Measurements from ENCODE around the gene TMEM238.

Gene TMEM238

DNA sequence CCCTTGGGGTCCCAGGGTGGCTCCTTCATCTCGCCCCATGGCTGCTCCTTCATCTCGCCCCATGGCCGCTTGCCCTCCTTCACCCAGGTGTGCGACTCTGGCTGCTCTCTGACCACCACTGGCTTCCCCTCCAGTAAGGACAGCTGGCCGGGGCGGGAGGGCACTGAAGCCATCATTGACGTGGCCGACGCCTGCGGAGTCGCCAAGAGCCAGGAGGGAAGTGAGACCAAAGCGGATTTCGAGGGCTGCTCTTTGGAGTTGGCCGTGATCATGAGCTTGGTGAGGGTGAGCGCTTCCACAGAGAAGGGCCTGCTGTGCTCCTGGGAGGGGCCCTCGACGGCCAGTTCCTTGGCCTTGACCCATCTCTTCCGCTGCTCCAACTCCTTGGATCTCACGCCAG is 25.6 kb downstream of the TMEM238 start:
- DNase-seq (ENCODE audit: low read depth): no peak

- no peak for DNase-seq (ENCODE audit: low read depth)
Measured at GRCh38 chr19:55355213-55355821, 28.8 kb downstream of the TMEM238 start.

DNA sequence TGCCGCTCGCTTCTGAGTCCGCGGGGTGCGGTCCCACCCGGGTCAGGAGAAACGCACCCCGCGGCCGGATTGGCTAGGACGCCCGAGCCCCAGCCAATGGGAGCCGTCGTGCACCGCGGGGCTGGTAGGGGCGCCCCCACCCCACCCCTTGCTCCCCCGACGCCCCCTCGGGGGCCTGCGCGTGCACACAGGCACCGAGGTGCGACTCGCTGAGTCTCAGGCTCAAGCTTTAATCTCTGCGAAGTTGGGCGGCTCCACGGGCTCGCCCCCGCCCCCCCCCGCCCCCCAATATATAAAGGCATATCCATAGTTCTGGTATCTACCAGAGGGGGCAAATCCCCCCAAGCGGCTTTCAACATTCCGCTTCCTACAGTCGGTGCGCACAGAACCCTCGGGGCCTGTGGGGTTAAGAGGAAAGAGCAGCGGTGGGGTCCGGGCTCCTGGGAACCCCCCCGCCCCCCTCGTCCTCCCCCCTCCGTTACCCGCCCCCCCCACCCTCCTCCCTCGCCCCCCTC is 29.3 kb downstream of the TMEM238 start, which contains the start of gene COX6B2:
TSS of gene COX6B2 (minus strand) at position 22 of the 515 bp plus-strand sequence. CDS start 198 bp downstream, outside the sequence.
- DNase-seq (ENCODE audit: low read depth): no peak

DNA sequence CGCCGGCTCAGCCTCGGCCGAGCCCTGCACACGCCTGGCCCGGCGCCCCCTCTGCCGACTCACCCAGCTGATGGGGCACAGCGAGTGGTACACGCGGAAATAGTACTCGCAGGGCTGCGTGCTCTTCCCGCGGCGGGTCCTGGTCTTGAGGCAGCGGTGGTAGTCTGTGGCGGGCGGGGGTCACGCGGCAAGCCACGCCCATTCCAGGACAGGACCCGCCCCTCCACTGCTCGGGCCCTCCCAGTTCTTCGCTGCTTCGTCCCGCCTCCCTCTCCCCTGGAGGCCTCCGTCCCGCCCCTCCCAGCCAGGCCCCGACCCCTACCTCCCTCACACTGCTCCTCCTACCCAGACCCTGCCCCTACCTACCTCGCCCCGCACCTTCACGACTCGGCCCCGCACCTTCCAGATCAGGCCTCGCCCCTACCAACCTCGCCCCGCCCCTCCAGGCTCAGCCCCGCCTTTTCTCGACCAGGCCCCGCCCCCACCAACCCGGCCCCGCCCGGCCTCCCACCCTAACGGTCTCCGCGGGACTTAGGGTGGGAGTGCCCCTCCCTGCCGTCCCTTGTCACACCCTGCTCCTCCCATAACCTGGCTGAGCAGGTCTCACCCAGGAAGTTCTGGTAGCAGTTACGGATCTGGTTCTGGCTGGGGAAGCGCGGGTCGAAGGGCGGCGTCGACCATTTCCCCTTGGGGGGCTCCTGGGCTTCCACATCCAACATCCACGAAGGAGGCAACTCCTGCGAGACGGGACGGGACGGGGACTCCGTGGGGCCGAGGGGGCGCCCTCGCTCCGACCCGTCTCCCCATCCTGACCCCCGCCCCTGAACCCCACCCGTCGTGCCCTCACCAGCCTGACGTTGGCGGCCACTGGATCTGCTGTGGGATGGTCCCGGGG is 30.0 kb downstream of the TMEM238 start:
- DNase-seq (ENCODE audit: low read depth): peak; percentile 27

DNA sequence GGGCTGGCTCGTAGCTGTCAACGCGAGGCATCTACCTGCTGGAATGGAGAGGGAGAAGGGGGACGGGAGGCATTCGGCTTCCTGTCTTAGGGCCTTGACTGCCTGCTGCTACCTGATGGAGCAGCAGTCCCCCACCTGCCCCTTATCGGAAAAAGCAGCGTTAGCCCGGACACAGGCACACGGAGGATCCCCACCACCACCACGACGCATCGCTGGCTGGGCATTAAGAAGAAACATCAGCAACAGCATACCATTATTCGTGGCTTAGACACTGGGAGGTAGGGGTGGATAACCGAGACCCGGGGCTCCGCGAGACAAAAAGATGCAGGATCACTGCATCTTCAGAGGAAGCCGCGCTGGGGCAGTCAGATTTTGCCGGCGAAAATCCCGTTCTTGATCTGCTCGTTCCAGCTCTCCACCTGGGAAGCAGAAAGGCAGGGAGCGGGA is 30.7 kb downstream of the TMEM238 start:
- no peak for DNase-seq (ENCODE audit: low read depth)

DNA sequence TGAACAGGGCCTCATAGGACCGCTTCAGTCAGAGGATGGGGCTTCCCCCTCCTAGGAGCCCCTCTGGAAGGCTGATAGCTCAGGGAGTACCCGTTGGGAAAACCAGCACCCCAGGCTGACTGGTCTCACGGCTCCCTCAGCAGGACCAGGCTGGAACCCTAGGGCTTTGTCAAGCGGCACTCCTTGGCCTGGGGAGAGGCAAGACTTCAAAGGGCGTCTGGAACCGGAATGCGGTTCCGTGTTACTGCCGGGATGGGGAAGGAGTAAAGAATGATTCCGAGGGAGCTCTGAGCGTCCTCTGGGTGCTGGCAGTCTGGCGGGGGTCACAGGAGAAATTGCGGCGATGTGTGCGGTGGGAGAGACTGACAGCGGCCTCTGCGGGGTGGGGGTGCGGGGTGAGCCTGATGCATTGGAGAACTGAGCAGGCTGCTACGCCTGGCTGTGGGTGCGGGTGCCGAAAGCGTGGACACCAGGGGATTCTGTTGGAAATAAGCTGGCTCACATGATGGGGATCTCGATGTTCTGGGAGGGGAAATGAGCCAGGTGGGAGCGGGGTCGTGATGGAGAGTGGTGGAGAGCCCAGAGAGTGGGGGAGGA is 31.4 kb downstream of the TMEM238 start:
- DNase-seq (ENCODE audit: low read depth): no peak

DNA sequence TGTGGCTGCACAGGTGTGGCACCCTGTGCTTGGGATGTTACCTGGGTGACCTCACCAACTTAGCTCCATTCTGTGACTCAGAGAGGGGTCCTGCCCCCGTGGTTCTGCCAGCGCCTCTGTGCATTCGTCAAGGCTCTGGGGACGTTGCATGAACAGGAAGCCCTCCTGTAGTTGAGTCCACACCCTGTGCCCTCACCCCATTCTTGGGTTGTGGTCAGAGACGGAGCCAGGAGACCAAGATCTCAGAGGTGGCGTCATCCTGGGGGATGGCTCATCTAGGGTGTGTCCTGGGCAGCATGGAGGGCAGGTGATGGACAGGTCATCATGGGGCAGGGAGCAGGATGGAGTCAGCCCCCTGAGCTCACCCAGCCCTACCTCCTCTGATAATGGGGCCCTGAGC is 32.1 kb downstream of the TMEM238 start:
- DNase-seq (ENCODE audit: low read depth): no peak

GRCh38 chr19:55350620-55351315 is 33.3 kb downstream of the TMEM238 start:
- DNase-seq (ENCODE audit: low read depth): no peak

DNA sequence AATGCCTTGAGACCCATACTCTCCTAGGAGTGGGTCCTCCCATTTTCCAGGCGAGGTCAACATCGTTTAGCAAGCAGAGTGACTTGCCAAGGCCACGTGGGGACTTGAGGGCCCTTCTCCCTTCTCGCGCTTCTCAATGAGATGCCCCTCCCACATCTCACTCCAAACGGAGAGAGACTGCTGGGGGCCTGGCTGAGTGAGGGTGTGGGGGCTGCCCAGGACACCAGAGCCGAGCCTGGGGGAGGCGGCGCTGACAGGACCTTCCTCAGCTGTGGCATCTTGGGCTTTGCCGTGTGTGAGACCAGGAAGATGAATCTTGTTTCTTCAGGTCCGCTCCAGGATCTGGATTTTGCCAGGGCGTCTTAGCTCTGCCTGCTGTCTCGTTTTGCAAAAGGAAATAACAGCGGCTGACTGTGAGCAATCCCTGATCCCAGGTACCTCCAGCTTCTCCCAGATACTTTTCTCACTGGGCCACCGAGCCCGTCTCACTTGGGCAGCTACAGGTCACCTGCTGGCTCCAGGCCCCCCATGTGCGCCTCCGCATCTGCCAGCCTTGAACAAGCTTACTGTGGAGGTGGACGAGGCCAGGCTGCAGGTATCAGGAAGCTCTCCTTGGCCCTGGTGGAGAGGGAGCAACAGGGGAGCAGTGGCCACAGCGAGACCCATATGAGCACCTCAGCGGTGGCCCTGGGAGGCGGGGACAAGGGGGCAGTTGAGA is 35.6 kb downstream of the TMEM238 start:
- no peak for DNase-seq (ENCODE audit: low read depth)

DNA sequence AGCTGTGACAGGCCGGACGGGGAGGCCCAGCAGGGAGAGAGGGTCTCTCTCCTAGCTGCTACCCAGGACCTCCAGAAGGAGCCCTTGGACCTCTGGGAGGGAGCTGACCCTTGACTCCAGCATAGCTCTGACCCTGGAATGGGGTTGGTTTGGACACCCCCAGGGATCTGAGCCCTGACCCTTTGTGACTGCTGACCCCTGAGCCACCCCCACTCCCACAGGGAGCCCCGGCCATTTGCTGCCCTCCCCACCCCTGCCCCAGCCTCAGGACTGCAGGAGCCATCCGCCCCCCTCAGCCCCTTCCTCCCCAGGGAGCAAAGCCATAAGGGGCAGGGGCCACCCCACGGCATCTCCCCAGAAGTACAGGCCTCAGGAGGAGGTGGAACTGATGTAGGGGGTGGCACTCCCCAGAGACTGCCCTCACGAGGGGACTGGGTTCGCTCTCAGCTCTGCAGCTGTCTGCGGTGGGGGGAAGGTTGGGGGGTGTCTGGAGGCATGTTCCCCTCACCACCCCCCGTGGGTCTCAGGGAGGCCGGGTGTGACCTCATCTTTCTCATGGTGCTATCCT is 36.6 kb downstream of the TMEM238 start:
- DNase-seq (ENCODE audit: low read depth): no peak

- no peak for DNase-seq (ENCODE audit: low read depth)
Measured at GRCh38 chr19:55346725-55347441, 37.2 kb downstream of the TMEM238 start.

GRCh38 chr19:55345818-55346724 is 38.0 kb downstream of the TMEM238 start:
- DNase-seq (ENCODE audit: low read depth): no peak

DNA sequence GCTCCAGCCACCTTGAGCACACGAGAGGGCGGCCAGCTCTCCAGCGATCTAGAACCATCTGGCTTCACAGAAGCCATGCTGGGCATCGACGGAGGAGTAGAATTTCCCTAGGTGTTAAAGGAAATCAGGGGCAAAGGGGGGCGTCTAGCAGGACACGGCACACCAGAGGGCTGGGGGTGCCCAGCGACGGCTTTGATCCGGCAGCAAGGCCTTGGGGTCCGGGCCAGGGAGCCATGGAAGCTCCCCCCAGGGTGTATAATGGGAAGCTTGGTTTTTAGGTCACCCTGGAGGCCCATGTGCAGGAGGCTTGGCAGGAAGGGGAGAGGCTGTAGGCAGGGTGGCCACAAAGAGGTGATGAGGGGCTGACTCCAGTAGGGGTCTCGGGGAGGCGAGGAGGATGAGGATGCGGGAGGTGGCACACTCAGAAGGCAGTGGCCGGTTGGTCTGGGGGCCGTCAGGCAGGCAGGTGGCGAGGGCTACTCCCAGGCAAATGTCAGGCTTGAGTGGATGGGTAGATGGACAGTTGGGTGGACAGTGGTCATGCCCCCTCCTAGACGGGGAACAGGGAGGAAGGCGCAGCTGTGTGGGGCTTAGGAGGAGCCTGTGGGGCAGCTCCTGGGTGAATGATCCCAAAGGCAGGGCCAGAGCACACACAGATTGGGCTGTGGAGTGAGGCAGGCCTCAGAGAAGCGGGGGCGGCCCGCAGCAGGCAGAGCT is 38.8 kb downstream of the TMEM238 start:
- no peak for DNase-seq (ENCODE audit: low read depth)

- no peak for DNase-seq (ENCODE audit: low read depth)
Measured at GRCh38 chr19:55344444-55344843, 39.6 kb downstream of the TMEM238 start.

DNA sequence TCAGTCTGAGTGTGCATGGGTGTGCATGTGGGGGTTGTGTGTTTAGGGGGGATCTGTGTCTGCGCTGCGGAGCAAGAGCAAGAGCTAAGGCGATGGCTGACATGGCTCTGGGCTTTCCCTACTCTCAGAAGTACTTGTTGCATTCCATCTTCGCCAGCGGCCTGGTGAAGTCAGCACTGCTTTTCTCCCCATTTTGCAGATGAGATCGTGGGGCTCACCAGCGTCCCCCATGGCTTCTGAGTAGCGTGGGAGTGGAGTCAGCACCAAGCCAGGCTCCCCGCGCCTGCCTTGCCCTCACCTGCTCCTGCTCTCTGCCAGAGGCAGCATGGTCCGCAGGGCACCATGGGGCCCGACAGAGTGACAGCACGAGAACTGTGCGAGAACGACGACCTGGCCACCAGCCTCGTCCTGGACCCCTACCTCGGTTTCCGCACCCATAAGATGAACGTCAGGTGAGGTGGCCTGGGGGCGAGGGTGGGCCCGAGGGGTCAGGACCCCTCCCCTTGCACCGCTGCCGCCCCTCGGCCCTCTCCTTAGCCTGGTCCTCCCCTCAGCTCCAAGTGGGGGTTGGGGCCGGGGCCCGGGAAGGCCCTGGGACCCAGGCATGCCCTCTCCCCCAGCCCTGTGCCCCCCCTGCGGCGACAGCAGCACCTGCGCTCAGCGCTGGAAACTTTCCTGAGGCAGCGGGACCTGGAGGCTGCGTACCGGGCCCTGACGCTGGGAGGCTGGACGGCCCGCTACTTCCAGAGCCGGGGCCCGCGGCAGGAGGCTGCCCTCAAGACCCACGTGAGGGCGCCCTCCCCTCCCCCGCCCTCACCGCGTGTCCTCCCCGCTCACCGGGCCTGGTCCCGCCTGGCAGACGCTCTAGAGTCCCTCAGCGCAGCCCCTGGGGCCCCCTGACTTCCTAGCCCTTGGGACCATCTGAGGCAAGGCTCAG is 42.2 kb downstream of the TMEM238 start:
- no peak for DNase-seq (ENCODE audit: low read depth)

DNA sequence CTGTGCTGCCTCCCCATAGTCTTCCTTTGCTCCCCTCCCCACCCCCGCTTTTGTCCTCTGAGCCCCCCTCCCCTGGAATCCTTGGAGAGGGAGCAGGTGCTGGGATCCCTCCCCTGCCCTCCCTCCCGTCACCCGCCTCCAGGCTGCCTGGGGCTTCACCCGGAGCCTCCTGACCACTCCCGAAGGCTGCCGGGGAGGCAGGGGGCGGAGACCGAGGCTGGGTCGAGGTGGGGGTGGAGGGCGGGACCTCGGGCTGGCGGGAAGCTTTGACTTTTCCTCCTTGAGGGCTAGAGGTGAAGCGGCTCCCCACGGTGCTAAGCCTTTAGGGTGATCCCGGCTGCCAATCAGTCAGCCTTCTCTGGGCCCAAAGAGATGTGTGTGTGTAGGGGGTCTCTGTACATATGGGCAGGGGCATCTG is 42.9 kb downstream of the TMEM238 start:
- peak; percentile 17 for DNase-seq (ENCODE audit: low read depth)

DNA sequence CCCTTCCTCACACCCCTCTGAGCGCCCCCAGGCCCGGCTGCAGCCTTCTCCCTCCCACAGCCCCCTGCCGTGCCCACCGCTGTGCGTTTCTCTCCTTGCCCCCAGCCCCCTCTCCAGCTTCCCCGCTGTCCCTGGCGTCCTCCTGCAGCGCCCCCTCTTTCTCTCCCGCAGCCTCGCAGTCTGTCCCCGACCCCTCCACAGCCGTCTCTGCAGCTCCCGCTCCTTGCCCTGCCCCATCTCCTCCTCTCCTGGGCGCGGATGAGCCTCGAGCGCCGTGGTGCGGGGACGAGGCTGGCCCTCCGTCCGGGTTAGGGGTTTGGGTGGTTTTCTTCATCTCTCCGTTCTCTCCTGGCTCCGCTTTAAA is 43.3 kb downstream of the TMEM238 start:
- no peak for DNase-seq (ENCODE audit: low read depth)

All from activated T-helper 1 cell treated with Interleukin-2 at 50 U/mL for 16 hours (primary cell).